GM19468 (cell line): ENCODE results near the gene OCA2.

ENCODE experiments used
- ATAC-seq: cut with Tn5 transposase; IDR thresholded peaks from one replicate; pipeline ENCODE4 v1.9.1; 2021; ENCODE audit warnings: mild to moderate bottlenecking, moderate library complexity, moderate number of reproducible peaks; ENCODE audit not compliant: unreplicated experiment; ENCODE audit errors: extremely low read depth

The OCA2 gene

DNA sequence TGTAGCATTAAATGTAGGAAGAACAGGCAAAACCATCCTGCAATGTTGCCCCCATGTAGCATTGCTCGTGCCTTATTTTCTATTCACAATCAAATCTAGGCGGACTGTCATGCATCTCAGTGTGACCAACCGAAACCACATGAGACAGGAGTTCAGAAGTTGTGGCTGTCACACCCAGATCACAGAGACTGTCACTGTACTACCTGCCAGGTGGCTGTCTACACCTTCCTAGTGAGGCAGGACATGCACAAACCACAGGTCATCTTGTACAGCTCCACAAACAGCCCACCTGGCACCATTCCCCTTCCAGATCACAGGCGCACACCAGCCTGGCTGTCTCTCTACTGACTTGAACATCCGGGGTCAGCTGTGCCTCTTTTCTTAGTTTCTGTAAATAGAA, 392.8 kb downstream of the OCA2 start:
- no peak for ATAC-seq

DNA sequence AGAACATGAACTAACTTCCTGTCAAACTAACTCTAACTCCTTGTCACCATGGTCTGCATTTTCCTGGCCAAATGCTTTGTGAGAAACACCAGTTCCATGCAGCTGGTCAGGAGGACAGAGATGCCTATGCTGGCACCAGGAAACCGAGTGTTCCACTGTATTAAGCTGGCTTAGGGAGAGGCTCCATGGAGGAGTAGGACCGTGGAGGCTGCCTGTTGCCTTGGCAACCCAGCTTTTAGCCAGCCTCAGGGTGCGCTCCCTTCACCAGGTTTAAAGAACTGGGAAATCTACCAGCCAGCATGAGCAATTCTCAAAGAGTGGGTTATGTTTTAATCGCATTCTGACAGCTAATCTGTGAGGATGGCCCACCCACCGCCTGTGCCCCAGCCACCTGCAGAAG, 394.1 kb downstream of the OCA2 start:
- ATAC-seq, result no peak
